ENCODE data around the gene TMEM212.
"Not testable (repeated sequence)": the region's sequence is repeated elsewhere in the genome, so short reads cannot be mapped to it uniquely, and the experiment has no call there.

The TMEM212 gene

DNA sequence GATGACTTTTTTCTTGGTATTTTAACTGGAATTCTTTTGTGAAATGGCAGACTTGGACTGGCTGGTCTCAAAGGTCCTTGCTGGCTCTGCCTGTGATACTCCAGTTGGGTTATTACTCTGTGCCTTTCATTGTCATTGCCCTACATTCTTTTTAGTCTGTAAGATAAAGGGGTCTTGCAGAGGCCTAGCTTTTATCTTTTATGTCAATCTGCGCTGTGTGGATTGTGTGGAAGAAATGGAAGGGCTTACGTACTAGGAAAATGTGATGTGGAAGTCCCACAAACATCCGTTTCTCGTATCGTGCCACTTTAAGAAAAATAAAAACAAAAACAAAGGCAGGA is 8.7 kb upstream of the TMEM212 start:
- no peak for DNase-seq (ENCODE audit: low spot score)

DNA sequence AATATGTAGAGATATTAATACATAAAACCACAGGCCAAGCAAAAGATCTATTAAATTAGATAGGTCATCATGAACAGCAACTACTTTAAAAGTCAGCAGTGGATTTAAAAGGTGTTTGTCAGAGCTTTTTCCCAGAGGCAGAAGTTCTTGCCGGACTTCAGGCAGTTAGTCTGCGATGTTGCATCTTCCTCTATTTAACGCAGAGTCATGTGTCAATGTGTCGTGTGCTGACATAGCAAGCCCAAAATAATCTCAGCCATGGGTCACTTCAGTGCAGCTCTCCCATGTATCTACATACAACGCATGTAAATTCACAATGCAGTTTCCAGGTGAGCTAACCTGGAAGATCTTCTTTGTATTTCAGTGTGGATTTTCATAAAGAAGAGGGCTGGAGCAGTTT is 8.0 kb upstream of the TMEM212 start:
- no peak for DNase-seq (ENCODE audit: low spot score)

DNA sequence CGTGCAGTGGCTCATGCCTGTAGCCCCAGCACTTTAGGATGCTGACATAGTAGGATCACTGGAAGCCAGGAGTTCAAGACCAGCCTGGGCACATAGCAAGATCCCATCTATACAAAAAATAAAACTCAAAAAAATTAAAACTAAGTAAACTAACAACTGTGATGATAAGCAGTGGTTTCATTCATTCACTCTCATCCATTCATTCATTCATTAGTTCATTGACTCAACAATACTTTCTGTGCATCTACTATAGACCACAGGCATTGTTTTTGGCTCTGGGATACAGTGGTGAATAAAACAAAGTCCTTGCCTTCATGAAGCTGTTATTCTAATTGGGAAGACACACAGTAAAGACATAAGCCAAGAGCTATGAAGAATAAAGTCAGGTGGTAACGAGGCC is 7.5 kb upstream of the TMEM212 start:
- no peak for DNase-seq (ENCODE audit: low spot score)

DNA sequence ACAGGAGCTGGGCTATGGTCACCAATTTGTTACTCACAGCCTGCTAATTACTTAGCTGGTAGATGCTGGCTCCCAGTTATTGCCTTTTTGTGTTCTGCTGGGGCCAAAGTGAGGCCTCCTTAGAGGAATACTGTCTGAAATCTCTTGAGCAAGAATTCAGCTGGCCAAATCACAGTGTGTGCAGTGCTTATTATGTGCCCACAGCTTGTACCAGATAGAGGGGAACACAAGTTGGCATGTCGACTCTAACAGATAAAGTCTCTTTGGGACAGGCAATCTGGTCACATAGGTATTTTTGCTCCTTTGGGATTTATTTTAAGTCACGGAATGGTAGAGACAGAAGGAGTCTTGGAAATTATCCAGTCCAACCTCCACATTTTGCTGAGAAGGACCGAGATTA is 6.3 kb upstream of the TMEM212 start:
- DNase-seq (ENCODE audit: low spot score): no peak

DNA sequence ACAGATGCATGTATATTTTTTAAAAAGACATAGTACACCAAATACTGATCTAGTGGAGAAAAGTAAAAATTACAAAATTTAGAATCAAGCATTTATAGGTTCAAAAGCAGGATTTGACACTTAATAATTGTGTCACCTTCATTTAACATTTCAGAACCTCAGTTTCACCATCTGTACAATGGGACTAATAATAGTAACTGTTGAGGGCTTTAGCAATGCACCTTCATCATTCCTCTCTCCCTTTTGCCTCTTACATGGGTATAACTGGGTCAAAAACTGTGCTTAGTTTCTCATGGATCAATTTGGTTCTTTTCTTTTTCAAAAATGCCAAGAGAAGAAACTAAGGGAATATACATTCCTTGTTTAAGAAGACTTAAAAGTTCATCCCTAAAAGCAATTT is 5.5 kb upstream of the TMEM212 start:
- DNase-seq (ENCODE audit: low spot score): no peak

DNA sequence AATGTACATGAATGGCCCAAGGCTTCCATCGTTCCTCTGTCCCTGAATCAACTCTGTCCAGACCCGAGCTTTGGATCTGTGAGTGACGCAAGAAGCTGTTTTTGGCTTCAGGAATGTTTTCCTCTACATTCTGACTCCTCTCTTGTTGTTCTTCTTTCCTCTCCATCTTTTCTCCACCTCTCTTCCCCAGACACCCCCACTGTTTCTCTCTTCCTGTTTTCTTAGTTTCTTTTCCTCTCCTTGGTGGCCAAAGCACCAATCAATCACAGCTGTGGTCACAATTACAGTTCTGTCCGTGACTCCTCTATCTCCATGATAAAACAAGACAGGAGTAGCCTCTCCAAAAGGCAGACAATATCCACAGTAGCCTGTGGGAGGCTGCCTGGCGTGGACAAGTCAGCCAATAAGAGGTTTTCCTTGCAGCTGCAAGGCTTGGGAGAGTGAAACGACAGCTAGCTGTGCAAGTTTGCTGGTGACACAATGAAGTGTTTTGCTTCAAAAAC is 4.9 kb upstream of the TMEM212 start:
- DNase-seq (ENCODE audit: low spot score): no peak

DNA sequence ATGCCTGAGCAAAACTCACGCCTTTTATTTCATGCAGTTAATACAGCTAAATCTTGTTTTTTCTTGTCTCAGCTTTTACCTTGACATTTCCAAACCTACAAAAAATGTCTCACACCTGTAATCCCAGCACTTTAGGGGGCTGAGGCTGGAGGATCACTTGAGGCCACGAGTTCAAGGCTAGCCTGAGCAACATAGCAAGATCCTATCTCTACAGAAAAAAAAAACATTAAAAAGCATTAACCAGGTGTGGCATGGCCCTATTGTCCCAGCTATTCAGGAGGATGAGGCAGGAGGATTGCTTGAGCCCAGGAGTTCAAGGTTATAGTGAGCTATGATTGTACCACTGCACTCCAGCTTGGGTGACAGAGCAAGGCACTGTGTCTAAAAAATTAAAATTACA is 3.9 kb upstream of the TMEM212 start:
- DNase-seq (ENCODE audit: low spot score): no peak

DNA sequence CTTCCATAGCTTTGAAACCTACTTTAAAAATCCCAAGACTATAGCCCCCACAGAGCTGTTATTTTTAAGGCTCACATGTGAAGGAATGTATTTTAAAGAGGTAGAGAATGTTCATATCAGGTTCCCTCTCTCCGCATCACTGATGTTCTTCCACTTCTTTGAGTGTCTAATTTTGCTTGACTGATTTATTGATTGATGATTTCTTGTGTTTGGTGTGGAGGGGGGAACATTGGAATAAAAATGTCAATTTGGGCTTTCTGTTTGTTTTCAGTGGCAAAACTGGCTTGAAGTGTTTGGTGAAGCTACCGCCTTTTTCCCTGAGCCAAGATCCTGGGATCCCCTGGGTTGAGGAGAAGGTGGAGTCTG is 2.7 kb upstream of the TMEM212 start:
- no peak for DNase-seq (ENCODE audit: low spot score)

DNA sequence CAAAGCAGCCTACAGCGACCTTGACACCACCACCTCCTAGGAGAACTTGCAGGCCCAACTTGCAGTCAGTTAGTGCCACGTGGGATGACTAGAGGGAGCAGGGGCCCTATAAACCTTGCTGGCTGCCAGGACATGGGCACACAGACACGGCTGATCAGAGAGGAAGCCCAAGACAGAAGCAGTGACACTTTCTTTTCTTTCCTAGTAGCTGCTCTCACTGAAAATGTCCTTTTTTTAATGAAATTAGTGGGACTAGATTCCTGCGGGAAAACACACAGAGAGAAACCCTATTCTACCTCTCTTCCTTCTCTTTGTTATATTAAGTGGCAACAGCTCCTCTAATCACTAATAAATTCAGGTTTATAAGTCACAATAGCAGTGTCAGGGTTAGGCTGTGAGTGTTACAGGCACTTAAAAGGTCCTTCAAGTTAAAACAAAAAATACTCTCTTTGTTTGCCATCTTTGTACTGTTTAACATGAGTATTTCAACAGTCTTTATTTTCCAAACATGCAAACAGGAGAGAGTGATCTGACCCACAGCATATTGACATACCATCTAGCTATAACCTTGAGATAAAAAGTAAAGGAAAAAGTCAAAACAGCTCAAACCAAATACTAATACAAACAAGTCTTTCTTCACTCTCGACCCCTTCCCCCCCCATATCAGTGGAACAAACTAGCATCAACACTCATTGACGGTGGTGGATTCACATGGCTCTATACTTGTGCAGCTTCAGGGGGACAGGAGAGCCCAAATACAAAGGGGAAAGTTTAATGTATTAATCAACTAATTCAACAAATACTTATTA is 2.1 kb upstream of the TMEM212 start:
- DNase-seq (ENCODE audit: low spot score): no peak

DNA sequence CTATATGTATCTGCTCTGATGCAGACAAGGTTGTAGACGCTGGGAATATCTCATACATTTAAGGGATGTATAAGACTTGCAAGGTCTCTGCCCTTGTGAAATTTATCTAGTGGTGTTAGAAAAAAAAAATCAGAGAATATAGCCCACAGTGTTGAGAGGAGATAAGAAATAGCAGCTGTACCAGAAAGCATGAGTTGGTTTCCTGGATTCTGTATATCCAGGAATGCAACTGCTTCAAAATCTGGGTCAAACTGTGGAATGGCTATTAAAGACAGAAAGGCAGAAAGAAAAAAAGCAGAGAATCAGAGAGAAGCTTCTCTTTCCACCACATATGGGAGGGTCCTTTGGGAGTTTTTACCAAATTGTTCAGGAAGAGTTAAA is 1.5 kb upstream of the TMEM212 start:
- no peak for DNase-seq (ENCODE audit: low spot score)

DNA sequence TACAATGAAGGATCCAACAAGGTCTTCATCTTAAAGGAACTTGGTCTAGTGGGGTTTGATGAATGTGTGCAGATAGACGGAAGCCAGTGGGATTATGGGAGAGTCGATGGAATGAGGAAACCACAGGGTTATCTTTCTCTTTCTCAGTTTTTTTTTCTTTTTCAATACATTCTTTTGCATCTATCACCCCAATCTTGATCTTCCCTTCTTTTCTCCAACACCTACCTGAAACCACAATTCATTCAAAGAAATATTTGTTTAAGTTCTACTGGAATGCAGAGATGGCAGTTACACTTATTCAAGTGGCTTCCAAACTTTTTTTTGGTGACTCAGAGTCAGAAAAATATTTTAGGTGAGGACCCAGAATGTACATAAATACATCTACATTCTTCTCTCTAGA is 1.7 kb downstream of the TMEM212 start:
- no peak for DNase-seq (ENCODE audit: low spot score)

DNA sequence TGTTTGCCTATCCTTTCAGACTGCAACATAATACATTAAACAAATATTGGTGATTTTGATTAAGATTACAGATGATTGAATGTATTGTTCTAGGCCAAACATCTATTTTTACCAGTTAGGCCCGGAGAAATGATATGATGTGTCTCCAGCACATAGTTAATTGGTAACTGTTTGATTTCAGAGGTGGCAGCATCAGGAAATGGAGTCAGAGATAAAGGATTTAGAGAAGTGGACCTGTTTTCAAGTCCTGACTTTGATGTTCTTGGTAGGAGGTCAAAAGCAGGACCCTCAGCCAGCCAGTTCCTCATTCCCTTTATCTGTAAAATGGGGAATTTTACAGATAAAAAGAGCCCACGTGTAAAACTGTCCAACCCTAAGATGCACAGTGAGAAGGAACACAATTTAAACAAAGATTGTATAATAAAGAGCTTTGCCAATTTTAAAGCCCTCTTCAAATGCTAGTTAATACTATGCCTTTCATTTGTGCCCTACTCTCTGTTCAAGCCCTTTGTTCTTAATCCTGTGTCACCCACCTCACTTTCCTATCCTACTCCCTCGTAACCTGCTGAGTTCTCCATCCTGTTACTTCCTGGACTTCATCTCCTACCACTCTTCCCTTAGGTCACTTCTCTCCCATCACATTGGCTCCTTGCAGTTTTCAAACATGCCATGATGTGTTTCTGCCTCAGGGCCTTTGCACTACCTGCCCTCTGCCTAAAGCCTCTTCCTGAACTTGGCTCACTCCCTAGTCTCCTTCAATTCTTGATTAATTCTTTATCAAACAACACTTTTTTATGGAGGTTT is 2.5 kb downstream of the TMEM212 start:
- DNase-seq (ENCODE audit: low spot score): no peak

DNA sequence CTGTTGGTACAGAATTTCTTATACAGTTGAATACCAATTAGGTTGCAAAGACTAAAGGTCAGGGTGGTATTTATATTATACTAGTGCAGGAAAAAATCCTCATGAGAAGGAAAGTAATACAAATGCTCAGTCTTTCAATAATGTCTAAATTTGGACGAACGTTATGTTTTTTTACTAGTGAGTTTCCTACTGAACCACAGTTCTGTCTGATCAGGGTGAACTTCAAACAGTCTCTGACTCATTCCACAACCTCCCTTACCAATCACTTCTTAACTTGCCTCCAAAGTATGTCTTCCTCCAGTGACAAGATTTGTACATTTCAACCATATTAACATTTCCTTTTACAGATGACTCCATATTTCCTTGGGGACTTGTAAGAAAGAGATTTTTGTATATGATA is 3.4 kb downstream of the TMEM212 start:
- no peak for DNase-seq (ENCODE audit: low spot score)

DNA sequence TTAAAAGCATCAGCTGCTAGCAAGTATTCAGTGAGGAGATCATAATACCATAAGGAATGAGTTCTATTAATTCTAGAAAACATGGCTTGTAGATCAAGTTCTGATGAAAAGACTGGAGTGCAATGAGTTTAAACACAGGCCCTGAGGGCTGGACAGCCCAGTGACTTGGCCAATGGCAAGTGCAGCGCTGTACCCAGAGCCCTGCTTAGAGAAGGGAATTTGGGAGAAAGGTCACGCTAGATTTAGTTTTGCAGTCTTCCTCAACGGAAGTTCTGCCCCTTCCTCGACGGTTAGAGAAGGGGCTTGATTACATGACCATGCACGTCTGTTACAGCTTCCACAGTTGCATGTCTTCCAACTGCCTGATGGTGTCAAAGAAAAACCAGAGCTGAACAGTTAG is 4.0 kb downstream of the TMEM212 start:
- no peak for DNase-seq (ENCODE audit: low spot score)

DNA sequence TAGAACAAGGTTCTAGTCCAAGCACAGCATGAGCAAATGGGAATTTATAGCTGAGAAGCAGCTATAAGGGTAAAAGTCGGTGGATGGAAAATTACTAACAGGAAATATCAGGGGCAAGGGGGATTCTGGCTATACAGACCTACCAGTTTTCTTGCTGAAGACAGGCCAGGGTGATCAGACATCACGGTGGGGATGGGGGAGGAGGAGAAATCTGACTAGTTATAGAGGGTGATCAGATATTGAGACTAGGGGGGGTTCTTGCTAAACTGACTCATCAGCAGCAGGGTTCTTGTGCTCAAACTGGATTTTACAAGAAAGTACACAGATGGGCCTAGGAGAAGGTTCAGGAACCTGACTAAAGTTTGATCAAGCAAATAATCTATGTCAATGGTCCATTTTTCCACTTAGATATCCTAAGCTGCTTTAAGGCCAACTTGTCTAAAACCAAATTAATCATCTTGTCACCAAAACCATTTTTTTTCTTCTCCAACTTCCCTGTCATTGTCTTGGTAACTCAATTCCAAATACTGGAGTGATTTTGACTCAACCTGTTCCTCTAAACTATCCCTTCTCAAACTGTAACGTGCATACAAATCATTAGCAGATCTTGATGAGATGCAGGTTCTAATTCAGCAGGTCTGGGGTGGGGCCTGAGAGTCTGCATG is 4.6 kb downstream of the TMEM212 start:
- no peak for DNase-seq (ENCODE audit: low spot score)

DNA sequence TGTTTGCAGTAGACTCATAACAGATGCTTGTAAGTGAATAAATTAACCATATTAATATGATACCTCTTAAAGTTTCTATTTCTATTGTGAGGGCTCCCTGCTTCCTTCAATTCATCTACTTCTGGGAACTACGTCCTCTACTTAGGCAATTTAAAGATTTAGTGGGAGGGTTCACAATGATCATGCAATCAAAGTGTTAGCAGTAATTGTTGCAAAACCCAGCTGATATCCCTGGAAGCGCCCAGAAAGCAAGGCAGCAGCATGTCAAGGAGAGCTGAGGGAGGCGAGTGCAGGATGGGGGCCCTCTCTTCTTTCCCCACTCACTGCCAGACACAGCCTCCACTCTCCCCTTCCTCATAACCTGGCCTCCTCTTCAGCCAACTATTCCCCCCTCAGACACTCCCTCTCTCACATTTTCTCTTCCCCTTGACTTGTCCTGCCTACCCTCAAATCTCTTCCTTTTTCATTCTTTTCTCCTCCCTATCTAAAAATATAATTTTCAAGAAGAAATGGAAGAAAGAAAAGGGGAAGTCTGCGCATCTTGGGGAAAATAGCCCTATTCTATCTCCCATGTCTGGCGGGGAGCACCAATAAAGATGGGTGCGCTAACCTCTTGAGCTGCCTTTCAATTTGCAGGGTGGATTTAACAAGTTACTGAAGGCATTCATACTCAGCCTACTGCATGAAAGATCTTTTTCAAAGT is 6.6 kb downstream of the TMEM212 start:
- no peak for DNase-seq (ENCODE audit: low spot score)

DNA sequence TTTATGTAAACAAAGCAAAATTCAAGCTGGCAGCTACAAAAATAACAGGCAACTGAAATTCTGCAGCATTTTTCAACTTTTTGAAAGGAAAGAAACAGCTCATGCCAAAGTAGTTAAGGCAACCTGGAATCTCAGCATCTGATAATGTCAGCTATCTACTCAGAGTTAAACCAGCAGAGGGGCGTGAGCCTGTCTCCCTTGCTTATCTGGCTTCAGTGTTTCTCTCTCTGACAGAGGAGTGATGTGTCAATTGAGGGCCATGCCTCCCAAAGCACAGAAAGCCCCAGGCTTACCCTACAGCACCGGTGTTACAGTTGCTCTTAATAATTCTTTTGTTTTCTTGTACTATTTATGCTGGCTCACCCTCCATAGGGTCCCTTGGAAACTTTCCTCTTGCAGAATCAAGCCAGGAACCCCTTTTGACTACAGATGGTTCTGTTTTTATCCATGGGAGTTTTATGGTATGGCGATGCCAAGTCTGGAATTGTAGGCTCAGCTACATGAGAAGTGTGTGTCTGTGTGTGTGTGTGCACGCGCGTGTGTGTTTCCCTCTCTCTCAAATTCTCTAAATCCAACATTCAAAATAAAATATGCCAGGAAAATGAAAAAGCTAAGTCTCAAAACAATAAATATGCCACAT is 7.3 kb downstream of the TMEM212 start:
- no peak for DNase-seq (ENCODE audit: low spot score)

DNA sequence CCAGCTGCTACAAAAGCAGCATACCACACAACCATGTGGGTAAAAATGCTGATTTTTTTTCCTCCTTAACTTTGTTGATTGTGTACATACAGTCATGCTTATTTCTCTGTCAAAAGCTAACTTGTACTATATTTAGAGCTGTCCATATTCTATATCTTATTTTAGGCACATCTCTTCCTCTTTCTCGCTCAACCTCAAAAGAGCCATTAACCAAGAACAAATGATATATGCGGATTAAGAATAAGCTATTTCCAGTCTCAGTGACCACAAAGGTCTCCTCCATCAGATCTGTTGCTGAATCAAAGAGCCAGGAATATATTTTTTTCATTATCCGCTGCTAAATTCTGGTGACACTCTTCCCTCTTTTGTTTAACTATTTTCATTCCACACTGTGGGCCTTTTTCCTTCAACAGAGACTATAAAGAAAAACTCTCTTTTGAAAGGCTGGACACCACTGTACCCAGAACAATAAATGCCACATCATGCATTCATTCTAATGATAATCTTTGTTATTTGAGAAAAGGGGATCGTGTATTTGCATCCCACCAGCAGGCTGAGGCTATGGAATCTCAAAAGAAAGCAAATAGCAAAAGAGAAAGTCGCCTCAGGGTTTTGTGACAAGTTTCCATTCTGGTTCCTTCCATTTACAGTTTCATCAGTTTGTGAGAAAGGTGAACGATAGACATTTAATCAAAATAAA is 8.0 kb downstream of the TMEM212 start:
- no peak for DNase-seq (ENCODE audit: low spot score)

DNA sequence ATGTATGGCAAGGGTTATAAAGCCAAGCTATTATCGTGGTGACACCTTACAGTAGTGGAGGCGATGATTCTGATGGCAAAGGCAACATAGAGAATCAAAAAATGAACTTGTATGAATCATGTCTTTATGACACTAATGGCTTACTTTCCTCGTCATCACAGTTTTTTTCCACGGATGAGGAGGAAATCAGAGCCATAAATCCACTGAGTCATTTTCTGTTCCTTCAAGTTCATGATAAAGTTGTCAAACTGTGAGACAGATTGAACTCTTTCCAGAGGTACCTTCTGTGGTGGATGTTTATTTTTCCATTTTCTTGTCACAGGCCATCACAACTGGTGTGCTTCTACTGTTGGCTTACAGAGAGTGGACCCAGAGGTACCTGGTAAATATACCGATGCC is 8.5 kb downstream of the TMEM212 start:
- no peak for DNase-seq (ENCODE audit: low spot score)

DNA sequence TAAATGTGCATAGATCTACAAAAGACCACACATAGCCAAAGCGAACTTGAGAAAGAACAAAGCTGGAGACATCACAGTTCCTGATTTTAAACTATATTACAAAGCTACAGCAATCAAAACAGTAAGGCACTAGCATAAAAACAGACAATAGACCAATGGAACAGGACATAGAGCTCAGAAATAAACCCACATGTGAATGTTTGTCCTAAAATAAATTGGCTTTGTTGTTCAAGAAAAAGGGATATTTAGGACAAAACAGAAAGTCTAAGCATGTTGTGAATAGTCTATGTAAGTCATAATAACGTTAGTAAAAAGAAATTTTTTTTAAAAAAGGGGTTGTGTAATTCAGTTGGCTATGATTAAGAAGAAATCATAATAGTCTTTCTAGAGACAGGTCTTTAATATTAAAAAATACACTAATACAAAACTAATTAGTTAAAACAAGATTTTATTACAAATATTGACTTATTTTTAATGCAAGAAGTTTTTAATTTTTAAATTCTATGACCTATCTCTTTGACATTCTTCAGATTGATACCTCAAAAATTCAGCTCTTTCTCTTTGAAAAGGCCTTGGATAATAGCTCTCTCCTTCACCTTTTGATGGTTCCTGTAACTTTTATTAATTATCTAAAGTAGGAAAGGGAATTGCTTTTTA is 11.6 kb downstream of the TMEM212 start:
- DNase-seq (ENCODE audit: low spot score): no peak

DNA sequence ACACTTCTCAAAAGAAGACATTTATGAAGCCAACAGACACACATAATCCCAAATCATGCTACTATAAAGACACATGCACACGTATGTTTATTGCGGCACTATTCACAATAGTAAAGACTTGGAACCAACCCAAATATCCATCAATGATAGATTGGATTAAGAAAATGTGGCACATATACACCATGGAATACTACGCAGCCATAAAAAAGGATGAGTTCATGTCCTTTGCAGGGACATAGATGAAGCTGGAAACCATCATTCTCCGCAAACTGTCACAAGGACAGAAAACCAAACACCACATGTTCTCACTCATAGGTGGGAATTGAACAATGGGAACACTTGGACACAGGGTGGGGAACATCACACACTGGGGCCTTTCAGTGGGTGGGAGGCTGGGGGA is 15.6 kb downstream of the TMEM212 start:
- not testable (repeated sequence) for DNase-seq (ENCODE audit: low spot score)

Data from cerebellar cortex (tissue), 1 donor.